GM19452 (cell line): Measurements from ENCODE around the gene IQCE.

ENCODE experiments used
- ATAC-seq: cut with Tn5 transposase; IDR thresholded peaks from one replicate; pipeline ENCODE4 v1.9.1; 2021; ENCODE audit not compliant: unreplicated experiment

Gene IQCE, protein sequence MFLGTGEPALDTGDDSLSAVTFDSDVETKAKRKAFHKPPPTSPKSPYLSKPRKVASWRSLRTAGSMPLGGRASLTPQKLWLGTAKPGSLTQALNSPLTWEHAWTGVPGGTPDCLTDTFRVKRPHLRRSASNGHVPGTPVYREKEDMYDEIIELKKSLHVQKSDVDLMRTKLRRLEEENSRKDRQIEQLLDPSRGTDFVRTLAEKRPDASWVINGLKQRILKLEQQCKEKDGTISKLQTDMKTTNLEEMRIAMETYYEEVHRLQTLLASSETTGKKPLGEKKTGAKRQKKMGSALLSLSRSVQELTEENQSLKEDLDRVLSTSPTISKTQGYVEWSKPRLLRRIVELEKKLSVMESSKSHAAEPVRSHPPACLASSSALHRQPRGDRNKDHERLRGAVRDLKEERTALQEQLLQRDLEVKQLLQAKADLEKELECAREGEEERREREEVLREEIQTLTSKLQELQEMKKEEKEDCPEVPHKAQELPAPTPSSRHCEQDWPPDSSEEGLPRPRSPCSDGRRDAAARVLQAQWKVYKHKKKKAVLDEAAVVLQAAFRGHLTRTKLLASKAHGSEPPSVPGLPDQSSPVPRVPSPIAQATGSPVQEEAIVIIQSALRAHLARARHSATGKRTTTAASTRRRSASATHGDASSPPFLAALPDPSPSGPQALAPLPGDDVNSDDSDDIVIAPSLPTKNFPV

DNA sequence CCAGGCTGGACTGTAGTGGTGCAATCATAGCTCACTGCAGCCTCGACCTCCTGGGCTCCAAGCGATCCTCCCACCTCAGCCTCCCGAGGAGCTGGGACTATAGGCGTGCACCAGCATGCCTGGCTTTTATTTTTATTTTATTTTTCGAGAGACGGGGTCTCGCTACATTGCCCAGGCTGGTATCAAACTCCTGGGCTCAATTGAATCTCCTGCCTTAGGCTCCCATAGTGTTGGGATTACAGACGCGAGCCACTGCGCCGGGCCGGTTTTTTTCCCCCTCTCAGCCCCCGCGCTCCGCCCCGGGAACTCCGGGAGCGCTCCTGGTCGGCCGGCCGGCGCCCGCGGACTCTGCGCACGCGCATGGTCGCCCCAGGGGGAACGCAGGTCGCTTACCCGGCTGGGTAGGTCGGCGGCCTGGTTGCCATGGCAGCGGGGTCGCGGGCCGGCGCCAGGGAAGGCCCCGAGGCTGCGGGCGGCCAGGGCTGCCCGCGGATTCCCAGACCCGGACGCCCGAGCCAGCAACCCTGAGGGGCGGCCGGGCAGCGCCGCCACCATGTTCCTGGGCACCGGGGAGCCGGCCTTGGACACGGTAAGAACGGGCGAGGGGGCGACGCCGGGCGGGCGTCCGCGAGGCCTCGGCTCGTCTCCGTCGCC, at the start of gene IQCE:
TSS of gene IQCE (plus strand) at position 351 of the 654 bp plus-strand sequence. CDS start at position 554, 203 bp downstream.
- ATAC-seq = peak; percentile 58

DNA sequence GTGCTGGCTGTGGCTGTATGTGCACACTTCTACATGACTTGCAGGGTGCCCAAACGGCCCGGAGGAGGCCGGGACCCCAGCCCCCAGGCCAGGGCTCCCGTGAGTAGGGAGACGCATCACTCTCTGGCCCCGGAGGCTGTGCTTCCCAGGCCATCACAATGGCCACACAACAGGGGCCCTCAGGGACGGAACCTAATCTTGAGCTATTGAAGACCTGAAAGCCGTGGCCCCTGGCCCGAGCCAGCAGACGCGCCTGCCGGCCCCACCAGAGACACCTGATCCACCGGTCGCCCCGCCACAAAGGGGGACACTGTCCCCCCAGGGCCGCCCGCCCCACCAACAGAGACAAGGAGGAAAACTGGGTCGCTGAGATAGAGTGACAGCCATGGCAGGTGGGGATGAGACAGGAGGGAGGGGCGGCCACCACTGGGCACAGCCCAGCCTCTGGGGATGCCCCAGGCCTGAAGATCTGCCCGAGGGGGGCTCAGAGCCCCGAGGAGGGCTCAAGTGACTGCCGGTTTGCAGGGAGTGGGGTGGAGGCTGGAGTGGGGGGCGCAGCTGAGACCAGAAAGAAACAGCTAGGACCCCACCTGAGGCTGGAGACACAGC, 49.4 kb upstream of the IQCE start:
- no peak for ATAC-seq

DNA sequence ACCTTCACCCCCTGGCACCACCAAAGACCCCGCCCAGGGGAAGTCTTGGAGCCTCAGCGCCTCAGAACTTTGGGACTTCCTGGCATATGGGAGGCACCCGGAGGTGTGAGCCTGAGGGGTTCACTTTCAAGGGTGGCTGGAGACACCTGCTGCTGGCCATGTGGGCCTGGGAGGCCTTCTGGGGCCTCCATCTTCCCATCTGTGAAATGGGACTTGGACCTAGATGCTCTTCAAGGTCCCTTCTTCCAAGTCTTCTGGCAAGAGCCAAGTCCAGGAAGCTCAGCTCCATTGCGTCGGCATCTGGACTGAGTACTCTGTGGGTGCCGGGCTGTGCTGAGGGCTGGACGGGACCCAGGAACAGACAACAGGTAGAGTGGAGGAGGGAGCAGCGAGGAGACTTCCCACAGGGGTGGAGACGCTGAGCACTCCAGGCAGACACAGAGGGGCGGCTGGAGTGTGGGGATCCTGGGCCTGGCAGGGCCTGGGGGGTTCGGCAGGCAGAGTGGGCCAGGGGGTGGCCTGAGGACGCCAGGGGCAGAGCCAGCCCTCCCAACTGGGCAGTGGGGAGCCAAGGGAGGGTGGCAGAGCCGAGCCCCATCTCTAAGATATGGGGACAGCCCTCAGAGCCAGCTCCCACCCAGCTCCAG, 48.5 kb upstream of the IQCE start:
- no peak for ATAC-seq

DNA sequence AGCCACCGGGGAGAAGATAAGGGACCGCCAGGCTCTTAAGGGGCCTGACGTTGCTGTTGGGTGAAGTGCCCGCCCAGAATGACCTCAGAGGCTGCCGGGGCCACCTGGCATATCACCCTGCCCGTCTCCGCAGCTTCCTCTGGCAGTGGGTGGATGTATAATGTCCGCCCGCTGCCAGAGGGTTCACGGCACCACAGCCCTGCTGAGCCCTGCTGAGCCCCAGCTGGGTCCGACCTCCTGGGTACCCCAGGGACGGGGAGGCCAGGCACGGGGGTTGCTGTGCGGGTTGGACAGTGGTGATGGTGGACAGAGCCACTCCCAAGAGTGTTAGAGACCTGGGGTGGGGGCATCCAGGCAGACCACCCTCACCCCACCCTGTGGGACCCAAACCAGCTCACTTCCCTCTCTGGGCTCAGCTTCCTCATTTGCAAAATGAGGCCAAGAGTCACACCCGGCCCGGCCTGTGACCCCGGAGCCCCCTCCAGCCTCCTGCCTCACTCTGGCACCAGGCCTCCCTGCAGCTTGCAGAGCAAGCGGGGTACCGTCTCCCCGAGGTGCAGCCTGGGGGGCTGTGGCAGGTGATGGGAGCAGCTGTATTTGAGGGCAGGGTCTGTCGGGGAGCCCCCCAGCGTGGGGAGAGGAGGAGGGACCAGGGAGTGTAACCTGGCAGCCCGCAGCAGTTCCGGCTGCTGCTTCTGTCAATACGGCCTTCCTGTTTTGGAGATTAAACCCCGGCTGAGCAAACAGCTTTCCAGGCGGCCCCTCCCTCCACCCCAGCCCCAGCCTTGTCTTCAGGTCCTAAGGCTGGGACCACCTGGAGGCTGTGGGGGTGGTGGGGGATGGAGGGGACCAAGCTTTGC, 47.6 kb upstream of the IQCE start:
- no peak for ATAC-seq

DNA sequence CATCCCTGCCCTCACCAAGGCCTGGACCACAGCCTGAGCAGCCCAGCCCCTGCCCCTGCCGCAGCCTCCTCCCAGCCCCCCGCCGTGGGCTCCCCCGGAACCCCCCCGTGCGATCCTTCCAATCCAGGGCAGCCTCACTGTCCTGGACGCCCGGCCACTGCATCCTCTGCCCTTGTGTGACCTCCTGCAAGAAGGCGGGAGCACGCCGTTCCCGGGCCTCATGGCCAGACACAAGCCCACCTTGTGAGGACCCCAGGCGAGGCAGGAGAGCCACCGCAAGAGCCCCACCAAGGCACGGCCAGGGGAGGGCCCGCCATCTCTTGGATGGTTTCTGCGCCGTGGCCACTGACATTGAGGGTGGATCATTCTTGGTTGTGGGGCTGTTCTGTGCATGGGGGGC, 47.0 kb upstream of the IQCE start:
- no peak for ATAC-seq

DNA sequence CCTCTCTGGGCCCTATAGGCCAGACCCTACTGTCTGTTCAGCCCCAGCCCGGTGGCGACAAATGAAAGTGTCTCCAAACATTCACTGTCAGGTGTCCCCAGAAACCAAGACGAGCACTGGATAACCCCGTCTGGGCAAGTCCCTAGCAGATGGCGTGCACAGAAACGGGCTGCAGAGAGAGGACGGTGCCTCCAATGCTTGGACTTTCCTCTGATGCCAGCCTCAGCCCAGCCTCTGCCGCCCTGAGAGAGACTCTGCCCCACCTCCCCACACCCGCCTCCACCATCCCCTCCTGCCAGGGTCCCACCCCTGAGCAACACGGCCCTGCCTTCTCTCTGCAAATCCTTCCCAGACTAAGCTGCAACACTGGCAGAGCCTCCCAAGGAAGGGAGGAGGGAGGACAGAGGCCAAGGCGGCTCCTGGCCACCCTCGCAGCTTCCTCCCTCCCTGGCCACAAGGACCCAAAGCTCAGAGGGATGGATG, 46.6 kb upstream of the IQCE start:
- ATAC-seq = no peak

DNA sequence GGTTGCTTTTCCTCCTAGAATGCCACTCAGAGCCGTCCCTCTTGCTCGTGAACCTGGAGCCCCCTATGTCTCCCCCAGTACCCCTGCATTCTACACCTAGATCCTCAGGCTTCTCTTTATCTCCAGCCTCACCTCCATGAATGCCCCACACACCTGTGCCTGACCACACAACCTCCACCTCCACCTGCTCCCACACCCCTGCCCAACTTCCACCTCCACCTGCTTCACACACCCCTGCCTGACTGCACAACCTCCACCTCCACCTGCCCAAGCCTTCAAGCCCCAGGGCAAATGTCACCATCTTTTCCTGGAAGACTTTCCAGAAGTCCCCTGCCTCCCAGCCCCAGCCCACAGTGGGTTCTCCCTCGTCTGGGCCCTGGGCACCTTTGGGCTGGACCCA, 46.1 kb upstream of the IQCE start:
- no peak for ATAC-seq

DNA sequence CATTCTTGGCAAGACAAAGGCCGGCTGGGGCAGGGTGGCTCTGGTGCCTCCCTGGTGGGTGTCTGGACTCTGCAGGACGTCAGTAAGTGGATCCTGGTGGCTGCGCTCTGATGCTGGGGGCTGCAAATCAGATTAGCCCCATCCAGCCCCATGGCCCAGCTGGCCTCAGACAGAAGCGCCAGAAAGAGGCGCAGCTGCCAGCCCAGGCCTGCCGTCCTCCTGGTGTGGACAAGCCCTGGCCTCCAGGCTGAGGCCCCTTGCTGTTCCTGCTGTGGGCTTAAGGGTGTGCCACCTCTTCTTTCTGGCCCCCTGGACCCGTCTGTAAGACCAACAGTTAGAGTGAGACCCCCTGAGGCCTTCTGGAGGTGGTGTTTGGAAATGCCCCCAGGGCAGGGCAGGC, 45.1 kb upstream of the IQCE start:
- no peak for ATAC-seq

DNA sequence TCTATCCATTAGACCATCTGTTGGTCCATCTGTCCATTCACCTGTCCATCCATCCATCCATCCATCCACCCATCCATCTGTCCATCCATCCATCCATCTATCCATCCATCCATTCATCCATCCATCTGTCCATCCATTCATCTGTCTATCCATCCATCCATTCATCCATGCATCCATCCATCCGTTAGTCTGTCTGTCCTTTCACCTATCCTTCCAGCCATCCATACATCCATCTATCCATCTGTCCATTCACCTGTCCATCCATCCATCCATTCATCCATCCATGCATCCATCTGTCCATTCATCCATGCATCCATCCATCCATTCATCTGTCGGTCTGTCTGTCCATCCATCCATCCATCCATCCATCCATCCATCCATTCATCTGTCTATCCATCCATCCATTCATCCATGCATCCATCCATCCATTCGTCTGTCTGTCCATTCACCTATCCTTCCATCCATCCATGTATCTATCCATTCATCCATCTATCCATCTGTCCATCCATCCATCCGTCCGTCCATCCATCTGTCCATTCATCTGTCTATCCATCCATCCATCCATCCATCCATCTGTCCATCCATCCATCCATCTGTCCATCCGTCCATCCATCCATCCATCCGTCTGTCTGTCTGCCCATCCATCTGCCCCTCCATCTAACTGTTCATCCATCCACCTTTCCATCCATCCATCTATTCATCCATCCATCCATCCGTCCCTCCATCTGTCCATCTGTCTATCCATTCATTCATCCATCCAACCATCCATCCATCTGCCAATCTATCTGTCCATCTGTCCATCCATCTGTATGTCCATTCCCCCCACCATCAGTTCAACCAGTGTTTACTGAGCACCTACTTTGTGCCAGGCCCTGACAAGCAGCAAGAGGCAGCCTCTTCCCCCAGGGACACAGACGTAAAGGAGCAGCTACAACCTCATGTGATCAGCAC, 44.0 kb upstream of the IQCE start:
- no peak for ATAC-seq

DNA sequence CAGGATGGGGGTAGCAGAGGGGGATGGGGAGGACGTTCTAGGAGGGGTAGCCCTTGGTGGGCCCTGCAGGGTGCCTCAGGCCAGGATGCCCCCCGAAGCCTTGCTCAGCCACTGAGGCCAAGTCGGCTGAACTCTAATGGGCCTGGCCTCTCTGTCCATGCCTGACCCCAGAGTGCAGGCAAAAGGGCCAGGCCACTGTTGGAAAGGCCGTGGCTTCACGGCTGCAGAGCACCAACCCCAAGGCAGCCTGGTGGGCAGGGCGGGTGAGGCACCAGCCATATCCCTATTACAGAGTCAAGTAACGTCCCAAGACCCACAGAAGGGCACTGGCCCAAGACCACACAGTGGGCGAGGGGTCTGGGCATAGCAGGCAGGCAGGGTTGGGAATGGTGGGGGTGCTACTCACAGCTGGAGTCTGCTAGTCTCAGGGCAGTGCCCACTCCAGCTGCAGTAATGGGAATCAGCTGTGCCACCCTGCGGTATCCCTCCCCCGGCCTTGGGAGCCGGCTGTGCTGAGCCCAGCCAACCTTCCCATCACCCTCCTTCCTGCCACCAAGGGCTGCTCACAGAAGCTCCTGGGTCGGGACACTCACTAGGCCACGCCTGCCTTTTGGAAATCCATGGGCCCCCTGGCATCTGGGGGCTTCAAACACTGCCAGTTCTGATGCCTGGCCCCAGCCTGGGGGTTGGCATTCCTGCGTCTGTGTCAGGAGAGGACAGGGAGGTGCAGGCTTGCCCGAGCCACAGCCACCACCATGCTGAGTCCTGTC, 43.2 kb upstream of the IQCE start:
- no peak for ATAC-seq

DNA sequence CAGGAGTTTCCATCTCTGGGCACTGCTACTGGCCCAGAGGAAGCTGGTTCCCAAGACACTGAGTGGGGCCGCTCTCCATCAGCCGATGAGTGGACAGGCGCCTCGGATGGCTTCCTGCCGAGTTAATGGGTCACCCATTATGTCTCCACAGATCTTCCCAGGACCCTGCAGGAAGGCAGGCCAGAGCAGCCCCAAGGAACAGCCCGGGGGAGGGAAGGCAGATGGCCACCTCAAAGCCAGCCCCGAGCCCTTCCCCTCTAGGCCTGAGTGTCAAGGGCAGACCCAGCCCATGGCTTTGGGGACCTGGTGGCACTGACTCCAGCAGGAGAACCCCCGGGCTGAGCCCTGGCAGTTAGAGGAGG, 42.6 kb upstream of the IQCE start:
- ATAC-seq = no peak

DNA sequence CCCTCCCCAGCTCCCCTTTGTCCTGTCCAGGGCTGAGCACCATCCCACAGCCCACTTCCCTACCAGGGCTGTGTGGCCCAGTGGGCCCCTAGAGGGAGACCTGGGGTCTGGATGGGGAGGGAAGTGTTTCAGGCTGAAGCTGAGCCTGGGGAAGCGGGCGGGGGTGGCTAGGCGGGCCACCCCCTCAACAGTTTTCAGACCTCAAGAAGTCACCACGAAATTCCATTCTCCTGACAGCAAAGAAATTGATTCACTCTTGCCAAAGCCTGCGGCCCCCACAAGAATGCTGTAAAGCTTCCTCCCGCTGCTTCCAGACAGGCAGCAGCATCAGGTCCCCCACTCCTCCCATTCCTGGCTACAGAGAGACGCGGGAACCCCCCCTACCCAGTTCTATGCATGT, 41.8 kb upstream of the IQCE start:
- no peak for ATAC-seq

DNA sequence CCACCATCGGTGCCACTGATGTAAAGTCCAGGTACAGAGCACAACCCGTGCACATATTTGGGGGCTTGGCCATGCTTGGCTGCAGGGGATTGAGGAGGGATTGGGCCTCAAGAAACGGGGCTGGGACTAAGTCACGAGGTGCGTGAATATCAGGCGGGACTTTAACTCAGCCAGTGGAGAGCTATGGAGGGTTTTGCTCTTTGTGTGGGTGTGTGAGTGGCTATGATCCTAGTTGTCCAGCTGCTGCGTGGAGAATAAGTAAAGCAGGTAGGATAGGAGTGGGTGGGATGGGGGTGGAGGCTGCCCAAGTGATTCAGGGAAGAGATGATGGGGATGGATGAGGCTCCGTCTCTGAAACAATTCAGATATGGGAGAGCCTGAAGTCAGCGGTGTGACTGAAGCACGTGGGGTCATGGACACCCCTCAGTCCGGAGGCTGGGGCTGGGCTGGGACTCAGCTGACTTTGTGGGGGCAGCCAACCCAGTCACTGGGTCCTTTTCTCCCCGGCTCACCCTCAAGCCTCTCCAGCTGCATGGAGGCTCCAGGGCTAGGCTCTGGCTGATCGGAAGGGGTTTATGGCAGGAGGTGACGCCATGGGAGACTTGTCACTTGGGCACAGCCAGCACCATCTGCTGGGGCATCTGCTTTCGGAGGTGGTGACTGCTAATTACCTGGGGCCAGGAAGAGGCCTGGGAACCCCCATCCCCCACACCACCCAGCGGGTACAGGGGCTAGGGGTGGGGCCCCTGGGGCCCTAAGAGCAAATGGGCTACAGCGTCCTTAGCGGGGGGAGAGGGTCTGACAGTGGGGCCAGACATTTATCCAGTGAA, 40.9 kb upstream of the IQCE start:
- no peak for ATAC-seq

DNA sequence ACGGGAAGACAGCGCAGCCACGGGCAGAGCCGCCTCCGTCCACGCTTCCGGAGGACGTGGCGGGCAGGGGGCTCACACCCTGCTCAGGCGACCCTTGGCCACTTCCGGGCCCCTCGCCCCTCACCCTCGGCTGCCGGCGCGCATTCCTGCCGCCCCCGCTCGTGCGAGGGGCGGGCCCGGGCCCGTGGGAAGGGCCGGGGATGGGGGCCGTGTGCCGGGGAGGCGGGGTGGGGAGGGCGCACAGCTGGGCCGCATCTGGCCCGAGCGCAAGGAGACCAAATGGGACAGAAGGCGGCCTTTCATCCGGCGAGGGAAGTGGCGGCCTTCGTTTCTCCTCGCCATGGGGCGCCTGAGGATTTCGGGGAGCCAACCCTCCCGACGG, 40.1 kb upstream of the IQCE start:
- no peak for ATAC-seq

DNA sequence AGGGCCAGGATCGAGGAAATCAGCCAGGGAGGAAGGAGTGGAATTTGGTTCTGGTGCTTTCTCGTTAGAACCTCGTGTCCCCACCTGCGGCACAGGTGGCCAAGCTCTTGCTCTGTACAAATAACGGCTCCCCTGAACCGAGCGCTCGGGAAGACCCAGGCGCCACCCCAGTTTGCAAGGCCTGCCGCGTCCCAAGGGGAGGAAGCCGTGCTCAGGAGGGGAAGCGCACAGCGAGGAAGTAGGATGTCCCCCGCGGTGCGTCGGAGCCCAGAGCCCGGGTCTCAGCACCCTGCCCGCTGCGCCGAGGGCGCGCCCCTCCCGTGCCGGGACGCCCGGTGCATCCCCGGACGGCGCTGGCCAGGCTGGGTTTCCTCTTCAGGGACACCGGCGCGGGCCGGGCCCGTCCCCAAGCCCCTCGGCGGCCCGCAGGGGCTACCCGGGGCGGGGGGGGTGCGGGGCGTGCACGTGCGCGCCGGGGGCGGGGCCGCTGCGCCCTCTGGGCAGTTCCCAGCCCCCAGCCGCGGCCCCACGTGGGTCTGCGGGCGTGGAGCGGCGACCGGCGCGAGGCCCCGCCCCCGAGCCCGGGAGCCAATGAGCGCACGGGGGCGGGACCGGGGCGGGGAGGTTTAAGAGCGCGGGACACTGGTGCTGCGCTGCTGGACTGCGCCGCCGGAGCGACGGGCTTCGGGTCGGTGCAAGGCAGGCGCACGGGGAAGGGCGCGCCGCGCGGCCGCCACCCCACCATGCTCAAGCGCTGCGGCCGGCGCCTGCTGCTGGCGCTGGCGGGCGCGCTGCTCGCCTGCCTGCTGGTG, 39.5 kb upstream of the IQCE start, which contains the start of gene LFNG:
TSS of gene LFNG (plus strand) at position 656 of the 812 bp plus-strand sequence. CDS start at position 744, 88 bp downstream.
- ATAC-seq = peak; percentile 75

DNA sequence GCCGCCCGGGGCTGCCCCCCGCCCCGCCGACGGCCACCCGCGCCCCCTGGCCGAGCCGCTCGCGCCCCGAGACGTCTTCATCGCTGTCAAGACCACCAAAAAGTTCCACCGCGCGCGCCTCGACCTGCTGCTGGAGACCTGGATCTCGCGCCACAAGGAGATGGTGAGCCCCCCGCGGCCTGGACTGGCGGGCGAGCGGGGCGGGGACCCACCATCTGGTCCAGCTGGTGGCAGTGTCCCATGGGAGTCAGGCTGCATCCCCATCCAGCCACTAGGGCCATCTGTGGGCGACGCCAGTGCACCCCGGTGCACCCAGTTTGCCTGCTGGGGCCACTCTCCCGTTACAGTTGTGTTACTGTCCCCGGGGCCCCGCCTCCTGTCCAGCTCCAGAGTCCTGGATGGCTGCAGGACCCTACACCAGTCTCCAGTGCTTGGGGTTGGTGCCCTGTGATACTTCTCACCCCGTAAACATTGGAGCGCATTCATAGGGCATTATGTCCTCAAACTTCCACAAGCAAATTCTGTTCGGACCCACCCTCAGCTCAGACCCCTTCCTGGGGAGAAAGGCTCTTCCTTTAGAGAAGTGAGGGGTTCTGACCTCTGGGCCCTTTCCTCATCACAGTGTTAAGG, 38.5 kb upstream of the IQCE start:
- ATAC-seq = no peak
